GM19324 (cell line): ENCODE data around the gene SPEM1.

Experiments
- ATAC-seq: cut with Tn5 transposase; IDR thresholded peaks from one replicate; pipeline ENCODE4 v1.9.1; 2021; ENCODE audit warnings: mild to moderate bottlenecking, moderate library complexity; ENCODE audit not compliant: unreplicated experiment, low FRiP score

Gene SPEM1

DNA sequence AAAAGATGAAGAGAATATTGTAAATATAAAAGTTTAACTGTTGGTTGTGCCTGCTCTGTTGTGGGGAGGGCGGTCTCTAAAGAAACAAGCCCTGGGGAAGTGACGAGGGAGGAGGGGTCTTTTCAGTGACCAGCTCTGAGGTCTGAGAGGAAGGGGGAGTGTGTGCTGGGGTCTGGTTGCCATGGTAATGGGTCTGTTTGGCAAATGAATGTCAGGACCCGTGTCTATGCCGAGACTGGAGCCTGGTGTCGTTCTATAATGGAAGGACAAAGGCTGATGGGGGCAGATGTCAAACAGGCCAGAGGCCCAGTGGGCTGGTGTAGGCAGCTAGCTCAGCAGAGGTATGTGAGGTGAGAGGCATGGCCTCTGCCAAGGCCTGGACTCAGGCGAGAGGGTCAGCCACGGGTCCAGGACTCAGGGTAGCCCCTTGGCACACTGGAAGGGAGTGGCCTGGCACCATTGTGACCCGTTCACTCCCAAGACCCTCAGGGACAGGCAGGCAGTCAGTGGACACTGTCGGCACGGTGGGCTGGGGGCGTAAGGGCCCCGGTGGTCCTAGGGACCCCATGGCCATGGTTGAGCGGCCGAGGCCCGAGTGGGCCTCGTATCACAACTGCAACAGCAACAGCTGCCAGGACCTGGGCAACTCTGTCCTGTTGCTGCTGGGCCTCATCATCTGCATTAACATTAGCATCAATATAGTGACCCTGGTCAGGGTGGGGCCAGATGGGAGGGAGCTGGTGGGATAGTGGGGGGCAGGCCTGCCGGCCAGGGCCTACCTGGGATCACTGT, at the start of gene SPEM1:
TSS of gene SPEM1 (plus strand) at position 506 of the 792 bp plus-strand sequence. CDS start at position 567, 61 bp downstream.
- ATAC-seq = no peak

- ATAC-seq = no peak
Measured at GRCh38 chr17:7370853-7371252, 49.3 kb upstream of the SPEM1 start.

- no peak for ATAC-seq
Measured at GRCh38 chr17:7374353-7374752, 45.8 kb upstream of the SPEM1 start.

- no peak for ATAC-seq
Measured at GRCh38 chr17:7379134-7379533, 41.0 kb upstream of the SPEM1 start.

DNA sequence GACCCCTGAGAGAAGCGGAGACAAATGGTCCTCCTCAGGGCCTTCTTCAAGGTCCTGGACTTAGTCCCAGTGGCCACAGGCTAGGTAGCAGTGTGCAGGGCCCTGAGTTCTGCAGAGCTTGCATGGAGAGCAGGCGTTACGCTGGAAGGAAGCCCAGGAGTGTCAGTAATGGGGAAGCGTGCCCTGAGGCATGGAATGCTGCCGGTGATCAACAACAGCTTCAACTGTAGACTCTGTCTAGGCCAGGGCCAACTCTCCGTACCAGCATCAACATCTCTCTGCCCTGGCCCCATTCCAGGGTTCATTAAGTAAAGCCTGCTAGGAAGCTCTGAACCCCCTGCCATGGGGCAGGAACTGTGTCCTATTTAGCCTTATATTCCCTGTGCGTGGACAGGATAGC, 39.8 kb upstream of the SPEM1 start:
- ATAC-seq = no peak

DNA sequence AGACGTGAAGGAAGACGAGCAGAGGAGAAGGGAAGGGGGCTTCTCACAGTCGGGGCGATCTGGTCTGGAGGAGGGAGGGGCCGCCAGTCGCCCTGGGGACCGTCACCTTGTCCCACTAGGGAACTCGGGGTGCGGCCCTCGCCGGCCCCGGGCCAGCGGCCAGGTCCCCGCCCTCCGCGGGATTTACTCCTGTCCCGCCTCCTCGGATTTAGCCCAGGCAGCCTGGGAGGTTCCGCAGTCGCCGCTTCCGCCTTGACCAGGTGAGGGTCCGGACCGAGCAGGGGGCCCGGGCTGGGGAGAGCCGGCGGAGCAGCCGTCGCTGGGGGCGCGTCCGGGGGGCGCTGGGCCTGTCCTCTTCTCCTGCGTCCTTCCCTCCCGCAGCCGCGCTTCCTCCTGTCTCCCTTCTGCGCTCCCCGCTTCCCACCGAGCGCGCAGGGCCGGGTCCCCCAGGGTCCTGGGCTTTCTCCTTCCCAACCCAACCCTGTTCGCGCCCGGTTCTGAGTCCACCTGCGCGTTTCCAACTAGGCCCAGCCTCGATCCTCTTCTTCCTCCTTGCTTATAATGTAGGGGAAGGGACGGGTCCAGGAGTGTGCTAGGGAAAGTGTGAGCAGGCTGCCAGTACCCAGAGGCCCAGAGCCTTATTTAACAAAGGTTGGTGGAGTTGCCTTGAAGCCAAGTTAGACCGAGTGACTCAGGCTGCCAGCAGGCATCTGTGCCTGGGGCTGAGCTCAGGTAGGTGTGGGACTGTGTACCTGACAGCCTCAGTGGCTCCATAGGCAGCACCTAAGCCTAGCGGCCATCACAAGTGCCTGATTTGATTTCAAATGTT, 39.1 kb upstream of the SPEM1 start, which contains the start of gene TNK1:
TSS of gene TNK1 (plus strand) at position 235 of the 829 bp plus-strand sequence. CDS start 1,838 bp downstream, outside the sequence.
- no peak for ATAC-seq

GRCh38 chr17:7382901-7383300, 37.2 kb upstream of the SPEM1 start:
- ATAC-seq = no peak

GRCh38 chr17:7383371-7383741, 36.8 kb upstream of the SPEM1 start:
- ATAC-seq = no peak

GRCh38 chr17:7383742-7384488, 36.2 kb upstream of the SPEM1 start:
- ATAC-seq = peak; percentile 62

- ATAC-seq = no peak
Measured at GRCh38 chr17:7384489-7385081, 35.5 kb upstream of the SPEM1 start.

DNA sequence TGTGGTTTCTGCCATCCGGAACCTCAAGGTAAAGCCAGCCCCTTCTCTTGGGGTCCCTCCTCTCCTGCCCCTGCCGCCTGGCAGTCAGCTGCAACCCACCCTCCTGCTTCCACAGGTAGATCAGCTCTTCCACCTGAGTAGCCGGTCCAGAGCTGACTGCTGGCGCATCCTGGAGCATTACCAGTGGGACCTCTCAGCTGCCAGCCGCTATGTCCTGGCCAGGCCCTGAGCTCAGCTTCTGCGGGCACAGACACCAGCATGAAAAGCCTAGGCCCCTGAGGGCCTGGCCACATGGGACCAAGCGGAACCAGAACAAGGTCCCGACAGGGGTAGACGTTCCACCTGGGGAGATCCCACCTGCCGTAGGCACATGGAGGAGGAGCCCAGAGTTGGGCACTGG, 31.3 kb upstream of the SPEM1 start:
- ATAC-seq = no peak

GRCh38 chr17:7389924-7390910, 29.9 kb upstream of the SPEM1 start:
- ATAC-seq = no peak

GRCh38 chr17:7391307-7391706, 28.8 kb upstream of the SPEM1 start:
- no peak for ATAC-seq

- no peak for ATAC-seq
Measured at GRCh38 chr17:7392696-7393612, 27.2 kb upstream of the SPEM1 start.

- peak; percentile 36 for ATAC-seq
Measured at GRCh38 chr17:7393613-7394451, 26.3 kb upstream of the SPEM1 start.

DNA sequence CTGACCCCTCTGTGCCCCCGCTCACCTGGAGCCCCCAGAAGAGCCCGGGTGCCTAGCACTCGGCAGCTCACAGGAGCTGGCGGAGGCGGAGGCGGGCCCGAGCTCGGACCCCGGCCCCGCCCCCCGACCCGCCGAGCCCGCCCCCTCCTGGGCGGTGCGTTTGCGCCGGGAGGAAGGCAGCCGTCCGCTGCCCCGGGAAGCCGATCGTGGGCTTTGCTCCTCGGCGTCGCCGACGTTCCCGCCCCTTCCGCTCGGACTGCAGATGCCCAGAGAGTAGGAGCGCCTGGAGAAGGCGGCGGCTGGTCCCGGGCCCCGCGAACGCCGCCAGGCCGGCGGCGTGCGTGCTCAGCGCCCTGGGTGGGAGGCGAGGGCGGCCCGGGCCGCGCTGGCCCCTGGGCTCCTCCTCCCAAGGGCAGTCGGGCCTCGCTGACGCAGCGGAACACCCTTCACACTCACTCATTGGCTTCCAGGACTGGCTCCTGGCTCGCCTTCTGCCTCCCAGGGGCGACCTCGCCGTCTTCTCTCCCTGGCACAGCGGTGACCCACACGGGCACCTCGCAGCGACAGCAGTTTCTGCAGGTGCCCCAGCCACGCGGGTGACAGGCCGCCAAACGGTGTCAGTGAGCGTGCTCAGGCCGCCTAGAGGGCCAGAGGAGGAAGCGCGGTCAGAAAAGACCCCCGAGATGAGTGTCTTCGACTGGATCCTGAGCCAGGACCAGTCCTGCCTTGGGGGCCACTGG, 25.5 kb upstream of the SPEM1 start, which contains the start of gene PLSCR3:
TSS of gene PLSCR3 (minus strand) at position 74 of the 740 bp plus-strand sequence. CDS start 415 bp downstream, outside the sequence.
- peak; percentile 86 for ATAC-seq

GRCh38 chr17:7396147-7396546, 24.0 kb upstream of the SPEM1 start:
- ATAC-seq = no peak
